ENCODE data around the gene RNF214. TPM values are rescaled to one million over a fixed set of nuclear protein-coding genes. Genes with fewer than 3 reads are reported as not detected.

The RNF214 gene
- total RNA-seq, 1 donor, result 13.4 TPM

DNA sequence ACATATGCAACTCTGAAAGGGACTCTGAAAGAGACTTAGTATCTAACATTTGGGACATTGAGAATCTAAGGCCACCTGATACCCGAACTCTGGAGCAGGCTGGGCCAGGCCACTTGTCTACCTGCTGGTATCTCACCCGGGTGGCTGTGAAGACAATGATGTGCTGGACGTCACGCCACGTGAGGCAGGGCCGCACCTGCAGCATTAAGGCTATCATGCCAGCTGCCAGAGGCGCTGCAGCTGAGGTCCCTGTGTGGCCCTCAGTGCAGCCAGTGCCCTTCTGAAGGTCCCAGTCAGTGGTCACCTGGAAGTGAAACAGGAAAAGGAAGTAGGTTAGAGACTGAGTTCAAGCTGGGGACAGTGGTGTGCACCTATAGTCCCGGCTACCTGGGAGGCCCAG is 13.0 kb upstream of the RNF214 start:
- Histone ChIP-seq H3K79me2 (ENCODE audit: insufficient read depth, low read length) (peaks cover 3% of the 10 kb centered on the region), H3K9me3 (ENCODE audit: low read depth, low read length) (no peaks in the 10 kb centered on the region), H3K27me3 (ENCODE audit: insufficient read depth, low read length) (no peaks in the 10 kb centered on the region), H3K36me3 (ENCODE audit: insufficient read depth, low read length) (peaks cover 39% of the 10 kb centered on the region), H3K4me2 (ENCODE audit: insufficient read depth, low read length) (no peak overlapping the region), H2AFZ (ENCODE audit: low read length) (no peak overlapping the region), H3K4me1 (ENCODE audit: insufficient read depth, low read length) (peaks cover 68% of the 10 kb centered on the region), H3K27ac (ENCODE audit: low read depth, low read length) (peak overlapping the region; percentile 83), H4K20me1 (ENCODE audit: insufficient read depth, low read length) (no peaks in the 10 kb centered on the region), H3K4me3 (ENCODE audit: insufficient read depth, low read length) (no peak overlapping the region)
- DNase-seq (ENCODE audit: insufficient read length, low spot score, missing footprints), result no peak
- TF ChIP-seq, protein P1, sequence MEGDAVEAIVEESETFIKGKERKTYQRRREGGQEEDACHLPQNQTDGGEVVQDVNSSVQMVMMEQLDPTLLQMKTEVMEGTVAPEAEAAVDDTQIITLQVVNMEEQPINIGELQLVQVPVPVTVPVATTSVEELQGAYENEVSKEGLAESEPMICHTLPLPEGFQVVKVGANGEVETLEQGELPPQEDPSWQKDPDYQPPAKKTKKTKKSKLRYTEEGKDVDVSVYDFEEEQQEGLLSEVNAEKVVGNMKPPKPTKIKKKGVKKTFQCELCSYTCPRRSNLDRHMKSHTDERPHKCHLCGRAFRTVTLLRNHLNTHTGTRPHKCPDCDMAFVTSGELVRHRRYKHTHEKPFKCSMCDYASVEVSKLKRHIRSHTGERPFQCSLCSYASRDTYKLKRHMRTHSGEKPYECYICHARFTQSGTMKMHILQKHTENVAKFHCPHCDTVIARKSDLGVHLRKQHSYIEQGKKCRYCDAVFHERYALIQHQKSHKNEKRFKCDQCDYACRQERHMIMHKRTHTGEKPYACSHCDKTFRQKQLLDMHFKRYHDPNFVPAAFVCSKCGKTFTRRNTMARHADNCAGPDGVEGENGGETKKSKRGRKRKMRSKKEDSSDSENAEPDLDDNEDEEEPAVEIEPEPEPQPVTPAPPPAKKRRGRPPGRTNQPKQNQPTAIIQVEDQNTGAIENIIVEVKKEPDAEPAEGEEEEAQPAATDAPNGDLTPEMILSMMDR (IDR thresholded peaks at IDR 0.05; ENCODE audit: extremely low read depth, low read depth, low read length), result no peak

DNA sequence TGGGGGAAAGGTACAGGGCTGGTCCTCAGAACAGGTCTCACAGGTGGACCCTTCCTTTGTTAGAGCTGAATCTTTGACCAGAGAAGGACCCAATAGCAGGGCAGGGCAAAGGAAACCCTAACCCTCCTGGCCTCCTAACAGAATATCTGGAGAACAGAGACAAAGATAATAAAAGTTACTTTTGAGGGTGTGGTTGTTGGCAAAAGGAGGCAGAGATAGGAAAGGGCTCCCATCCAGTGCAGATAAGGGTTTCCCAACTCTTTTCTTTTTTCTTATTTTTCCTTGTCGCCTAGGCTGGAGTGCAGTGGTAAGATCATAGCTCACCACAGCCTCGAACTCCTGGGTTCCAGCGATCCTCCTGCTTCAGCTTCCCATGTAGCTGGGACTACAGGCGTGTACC is 12.5 kb upstream of the RNF214 start:
- Histone ChIP-seq H3K27ac (ENCODE audit: low read depth, low read length) (peak overlapping the region; percentile 21), H3K79me2 (ENCODE audit: insufficient read depth, low read length) (peaks cover 3% of the 10 kb centered on the region), H3K4me3 (ENCODE audit: insufficient read depth, low read length) (no peak overlapping the region), H2AFZ (ENCODE audit: low read length) (no peak overlapping the region), H3K27me3 (ENCODE audit: insufficient read depth, low read length) (no peaks in the 10 kb centered on the region), H3K9me3 (ENCODE audit: low read depth, low read length) (no peaks in the 10 kb centered on the region), H4K20me1 (ENCODE audit: insufficient read depth, low read length) (no peaks in the 10 kb centered on the region), H3K4me1 (ENCODE audit: insufficient read depth, low read length) (peaks cover 68% of the 10 kb centered on the region), H3K36me3 (ENCODE audit: insufficient read depth, low read length) (peaks cover 39% of the 10 kb centered on the region), H3K4me2 (ENCODE audit: insufficient read depth, low read length) (no peak overlapping the region)
- TF ChIP-seq, protein P1 (IDR thresholded peaks at IDR 0.05; ENCODE audit: extremely low read depth, low read depth, low read length), result no peak
- no peak for DNase-seq (ENCODE audit: insufficient read length, low spot score, missing footprints)

DNA sequence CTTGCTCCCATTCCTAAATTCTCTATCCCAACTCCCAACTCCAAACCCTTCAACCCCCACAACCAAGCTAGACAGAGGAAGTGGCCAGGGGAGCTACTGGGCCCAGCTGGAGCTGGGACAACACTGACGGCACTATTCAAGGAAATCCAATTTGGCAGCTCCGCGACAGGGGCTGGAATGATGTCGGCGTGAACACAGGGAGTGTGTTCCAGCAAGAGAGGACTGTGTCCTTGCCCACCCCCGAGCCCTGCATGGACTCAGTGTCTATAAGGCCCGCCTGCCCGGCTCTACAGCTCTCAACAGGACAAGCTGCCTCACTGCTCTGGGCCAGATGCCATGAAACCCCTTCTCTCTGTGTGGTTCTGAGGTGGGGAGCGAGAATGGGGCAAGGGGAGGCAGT is 11.9 kb upstream of the RNF214 start:
- Histone ChIP-seq H4K20me1 (ENCODE audit: insufficient read depth, low read length) (no peaks in the 10 kb centered on the region), H3K27ac (ENCODE audit: low read depth, low read length) (peak overlapping the region; percentile 72), H3K79me2 (ENCODE audit: insufficient read depth, low read length) (peaks cover 3% of the 10 kb centered on the region), H3K36me3 (ENCODE audit: insufficient read depth, low read length) (peaks cover 45% of the 10 kb centered on the region), H2AFZ (ENCODE audit: low read length) (no peak overlapping the region), H3K27me3 (ENCODE audit: insufficient read depth, low read length) (no peaks in the 10 kb centered on the region), H3K4me1 (ENCODE audit: insufficient read depth, low read length) (peaks cover 68% of the 10 kb centered on the region), H3K9me3 (ENCODE audit: low read depth, low read length) (no peaks in the 10 kb centered on the region), H3K4me2 (ENCODE audit: insufficient read depth, low read length) (no peak overlapping the region), H3K4me3 (ENCODE audit: insufficient read depth, low read length) (no peak overlapping the region)
- TF ChIP-seq, protein P1 (IDR thresholded peaks at IDR 0.05; ENCODE audit: extremely low read depth, low read depth, low read length), result no peak
- no peak for DNase-seq (ENCODE audit: insufficient read length, low spot score, missing footprints)

DNA sequence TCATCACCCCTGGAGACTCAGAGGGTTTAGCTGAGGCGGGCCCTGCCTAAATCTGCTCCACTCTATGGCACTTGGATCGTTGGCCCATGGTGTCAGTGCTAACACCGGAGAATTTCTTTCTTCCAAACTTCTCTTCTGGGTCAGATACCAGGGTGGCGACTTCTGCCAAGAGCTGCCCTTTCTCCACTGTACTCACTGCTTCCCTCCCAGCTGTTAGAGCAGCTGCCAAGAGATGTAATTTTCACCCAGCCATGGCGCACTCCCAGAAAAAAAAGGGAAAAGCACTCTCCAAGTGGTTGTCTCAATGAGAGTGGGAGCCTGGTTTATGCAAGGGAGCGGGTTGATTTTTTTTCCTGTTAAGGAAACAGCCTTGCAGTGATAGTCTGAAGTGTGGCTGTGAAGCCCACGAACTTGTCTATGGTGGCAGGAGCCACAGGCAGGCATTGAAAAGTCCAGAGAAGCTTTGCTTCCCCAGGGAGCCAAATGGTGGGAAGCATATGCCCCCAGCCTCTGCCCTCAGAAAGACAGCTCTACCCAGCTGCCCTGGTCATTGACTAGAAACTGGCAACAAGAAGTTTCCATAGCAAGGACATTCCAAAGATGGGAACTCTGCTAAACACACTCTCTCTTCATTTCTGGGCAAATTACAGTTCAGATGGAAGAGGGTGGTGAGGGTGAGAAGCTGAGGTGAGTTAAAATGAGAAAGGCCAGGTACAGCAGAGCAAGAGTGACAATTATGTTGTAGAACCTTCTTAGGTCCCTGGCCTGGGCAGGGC is 11.3 kb upstream of the RNF214 start:
- DNase-seq (ENCODE audit: insufficient read length, low spot score, missing footprints), result peak; percentile 15
- Histone ChIP-seq H3K4me1 (ENCODE audit: insufficient read depth, low read length) (peaks cover 65% of the 10 kb centered on the region), H3K9me3 (ENCODE audit: low read depth, low read length) (no peaks in the 10 kb centered on the region), H3K4me3 (ENCODE audit: insufficient read depth, low read length) (peak overlapping the region; percentile 18), H3K27me3 (ENCODE audit: insufficient read depth, low read length) (no peaks in the 10 kb centered on the region), H3K36me3 (ENCODE audit: insufficient read depth, low read length) (peaks cover 50% of the 10 kb centered on the region), H4K20me1 (ENCODE audit: insufficient read depth, low read length) (no peaks in the 10 kb centered on the region), H3K79me2 (ENCODE audit: insufficient read depth, low read length) (peaks cover 3% of the 10 kb centered on the region), H2AFZ (ENCODE audit: low read length) (no peak overlapping the region), H3K4me2 (ENCODE audit: insufficient read depth, low read length) (peak overlapping the region; percentile 71), H3K27ac (ENCODE audit: low read depth, low read length) (peak overlapping the region; percentile 72)
- TF ChIP-seq, protein P1 (IDR thresholded peaks at IDR 0.05; ENCODE audit: extremely low read depth, low read depth, low read length), result no peak

Measured in osteoblast (primary cell).